Activated CD4-positive, alpha-beta T cell treated with anti-CD3 and anti-CD28 coated beads, Interleukin-2, amount 10 ng/mL, durations not matched to agents 7 days and 5 days (primary cell): ENCODE data around the gene PCED1A. TPM values are rescaled to one million over a fixed set of nuclear protein-coding genes. Genes with fewer than 3 reads are reported as not detected.

ENCODE experiments used
- CTCF ChIA-PET: fragments of 350-600 bp; sonication (Branson Sonifier 250); formaldehyde crosslinking; loops from one replicate; lab custom pipeline; 2021; ENCODE audit warnings: antibody characterized with exemption; lab: Charles Lee
- POLR2A ChIA-PET: fragments of 350-600 bp; sonication (Branson Sonifier 250); formaldehyde crosslinking; loops from one replicate; lab custom pipeline; 2021; ENCODE audit warnings: antibody characterized with exemption; lab: Charles Lee
- DNase-seq: peaks from one replicate; pipeline ENCODE4 v3.0.0-alpha.2; 2020
- H3K27ac Mint-ChIP-seq: one replicate; pipeline ENCODE4 v1.8.0; 2021; ENCODE audit warnings: mild to moderate bottlenecking, moderate library complexity, mixed read lengths
- H3K27me3 Mint-ChIP-seq: one replicate; pipeline ENCODE4 v1.8.0; 2021; ENCODE audit warnings: mixed read lengths
- H3K36me3 Mint-ChIP-seq: one replicate; pipeline ENCODE4 v1.8.0; 2021; ENCODE audit warnings: low read depth, mixed read lengths
- H3K4me1 Mint-ChIP-seq: one replicate; pipeline ENCODE4 v1.8.0; 2021; ENCODE audit warnings: mixed read lengths
- H3K4me3 Mint-ChIP-seq: one replicate; pipeline ENCODE4 v1.8.0; 2021; ENCODE audit warnings: mild to moderate bottlenecking, moderate library complexity, mixed read lengths
- H3K9me3 Mint-ChIP-seq: one replicate; pipeline ENCODE4 v1.8.0; 2021; ENCODE audit warnings: mixed read lengths
- total RNA-seq, 2 experiments: library from RNA; stranded (reverse); gene quantifications; one replicate each; pipeline ENCODE4 v1.2.3, GENCODE V29; 2021

The PCED1A gene
- 10 to 100 TPM; 22.6 to 23.9 TPM for total RNA-seq

- Mint-ChIP-seq H3K9me3 (peaks cover 2% of the 10 kb centered on the region), H3K27me3 (no peaks in the 10 kb centered on the region), H3K36me3 (peaks cover 14% of the 10 kb centered on the region), H3K4me1 (peaks cover 25% of the 10 kb centered on the region), H3K4me3 (peak within 1 kb of the TSS; percentile 82), H3K27ac (peak within 1 kb of the TSS; percentile 96)
- DNase-seq: peak; percentile 87
- ChIA-PET POLR2A (no interaction called here), CTCF (interaction anchor here (0.9 to 1.3 kb wide), 3 partner anchors 12 to 32 kb away, joined by 3 to 4 read pairs (median 3); no protein-coding TSS in a partner anchor)
Measured at GRCh38 chr20:2840138-2840966, at the start of gene PCED1A, which contains the start of gene VPS16. TSS of gene PCED1A (minus strand) at chr20:2840655. CDS start at chr20:2839912, 743 bp downstream. TSS of gene VPS16 (plus strand) at chr20:2840745. CDS start at chr20:2840775, 30 bp downstream.

- Mint-ChIP-seq H3K4me1 (peaks cover 34% of the 10 kb centered on the region), H3K27ac (no peak overlapping the region), H3K27me3 (no peaks in the 10 kb centered on the region), H3K4me3 (no peak overlapping the region), H3K9me3 (peaks cover 4% of the 10 kb centered on the region), H3K36me3 (peaks cover 22% of the 10 kb centered on the region)
- ChIA-PET POLR2A (no interaction called here), CTCF (no interaction called here)
- DNase-seq: no peak
Measured at GRCh38 chr20:2889797-2890196, 49.3 kb upstream of the PCED1A start.

DNA sequence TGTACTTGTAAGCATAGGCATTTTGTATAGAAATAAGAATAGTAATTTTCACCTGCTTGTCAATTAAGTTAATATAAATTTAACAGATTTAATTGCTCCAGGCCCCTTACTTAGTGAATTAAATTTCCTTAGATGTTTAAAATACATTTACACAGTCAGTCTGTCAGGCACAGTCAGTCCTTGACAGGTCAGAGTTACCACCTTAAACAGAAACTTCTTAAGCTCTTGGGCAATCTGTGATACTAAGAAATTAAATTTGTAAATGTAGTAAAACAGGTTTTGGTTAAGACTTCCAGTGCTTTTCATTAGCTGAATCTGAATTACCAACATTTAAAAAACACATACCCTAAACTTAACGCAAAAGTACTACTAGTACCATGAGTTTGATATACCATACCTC is 48.8 kb upstream of the PCED1A start:
- Mint-ChIP-seq H3K4me1 (peaks cover 38% of the 10 kb centered on the region), H3K27me3 (no peaks in the 10 kb centered on the region), H3K4me3 (no peak overlapping the region), H3K27ac (no peak overlapping the region), H3K36me3 (peaks cover 19% of the 10 kb centered on the region), H3K9me3 (peaks cover 1% of the 10 kb centered on the region)
- POLR2A ChIA-PET: no interaction called here
- CTCF ChIA-PET: no interaction called here
- DNase-seq: no peak

DNA sequence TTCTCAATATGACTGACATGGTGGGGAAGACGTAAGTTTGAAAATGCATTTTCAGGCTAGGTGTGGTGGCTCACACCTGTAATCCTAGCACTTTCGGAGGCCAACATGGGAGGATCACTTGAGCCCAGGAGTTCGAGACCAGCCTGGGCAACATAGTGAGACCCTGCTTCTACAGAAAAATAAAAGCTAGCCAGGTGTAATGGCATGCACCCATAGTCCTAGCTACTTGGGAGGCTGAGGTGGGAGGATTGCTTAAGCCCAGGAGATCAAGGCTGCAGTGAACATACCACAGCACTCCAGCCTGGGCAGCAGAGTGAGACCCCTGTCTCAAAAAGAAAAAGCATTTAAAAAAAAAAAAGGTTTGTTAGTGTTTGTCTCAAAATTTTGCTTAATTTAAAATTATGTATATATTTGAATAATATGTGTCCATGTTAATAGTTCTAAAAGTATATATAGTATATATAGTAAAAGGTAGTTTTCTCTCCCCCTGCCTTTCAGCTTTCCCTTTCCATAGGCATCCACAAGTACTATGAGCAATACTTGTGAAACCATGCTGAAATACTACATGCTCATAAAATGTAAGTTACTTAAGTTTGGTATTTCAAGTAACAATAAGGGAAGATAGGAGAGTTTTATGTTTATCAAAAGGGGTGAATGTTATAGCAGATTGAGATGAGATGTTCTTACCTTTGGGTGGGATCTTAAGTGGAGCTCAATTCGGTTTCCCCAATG is 47.9 kb upstream of the PCED1A start:
- ChIA-PET POLR2A (no interaction called here), CTCF (interaction anchor here (0.9 kb wide), 1 partner anchor 47 kb away, joined by 3 read pairs; no protein-coding TSS in a partner anchor)
- Mint-ChIP-seq H3K36me3 (peaks cover 18% of the 10 kb centered on the region), H3K27ac (no peak overlapping the region), H3K4me3 (no peak overlapping the region), H3K27me3 (no peaks in the 10 kb centered on the region), H3K9me3 (no peaks in the 10 kb centered on the region), H3K4me1 (peaks cover 43% of the 10 kb centered on the region)
- DNase-seq: no peak

DNA sequence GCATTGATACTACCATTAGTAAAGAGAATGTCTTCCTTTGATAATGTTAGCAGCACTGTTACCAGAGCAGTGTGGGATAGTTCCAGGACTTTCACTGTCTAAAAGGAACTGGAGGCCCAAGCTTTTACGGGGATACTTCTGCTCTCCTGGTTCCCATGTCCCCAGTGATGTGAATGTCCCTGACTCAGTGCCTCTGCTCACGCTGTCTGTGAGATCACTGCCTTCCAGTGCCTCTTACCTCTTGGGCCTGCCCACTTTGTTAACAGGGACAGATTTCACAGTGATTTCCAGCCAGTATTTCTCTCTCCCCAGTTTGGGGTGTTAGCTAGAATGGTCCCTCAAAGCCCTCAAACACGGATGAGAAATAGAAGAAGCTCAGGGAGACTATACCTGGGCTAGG is 47.3 kb upstream of the PCED1A start:
- Mint-ChIP-seq H3K4me1 (peaks cover 43% of the 10 kb centered on the region), H3K9me3 (no peaks in the 10 kb centered on the region), H3K27me3 (no peaks in the 10 kb centered on the region), H3K4me3 (no peak overlapping the region), H3K27ac (no peak overlapping the region), H3K36me3 (peaks cover 15% of the 10 kb centered on the region)
- no peak for DNase-seq
- ChIA-PET CTCF (interaction anchor here (0.9 kb wide), 1 partner anchor 48 kb away, joined by 3 read pairs; no protein-coding TSS in a partner anchor), POLR2A (no interaction called here)

DNA sequence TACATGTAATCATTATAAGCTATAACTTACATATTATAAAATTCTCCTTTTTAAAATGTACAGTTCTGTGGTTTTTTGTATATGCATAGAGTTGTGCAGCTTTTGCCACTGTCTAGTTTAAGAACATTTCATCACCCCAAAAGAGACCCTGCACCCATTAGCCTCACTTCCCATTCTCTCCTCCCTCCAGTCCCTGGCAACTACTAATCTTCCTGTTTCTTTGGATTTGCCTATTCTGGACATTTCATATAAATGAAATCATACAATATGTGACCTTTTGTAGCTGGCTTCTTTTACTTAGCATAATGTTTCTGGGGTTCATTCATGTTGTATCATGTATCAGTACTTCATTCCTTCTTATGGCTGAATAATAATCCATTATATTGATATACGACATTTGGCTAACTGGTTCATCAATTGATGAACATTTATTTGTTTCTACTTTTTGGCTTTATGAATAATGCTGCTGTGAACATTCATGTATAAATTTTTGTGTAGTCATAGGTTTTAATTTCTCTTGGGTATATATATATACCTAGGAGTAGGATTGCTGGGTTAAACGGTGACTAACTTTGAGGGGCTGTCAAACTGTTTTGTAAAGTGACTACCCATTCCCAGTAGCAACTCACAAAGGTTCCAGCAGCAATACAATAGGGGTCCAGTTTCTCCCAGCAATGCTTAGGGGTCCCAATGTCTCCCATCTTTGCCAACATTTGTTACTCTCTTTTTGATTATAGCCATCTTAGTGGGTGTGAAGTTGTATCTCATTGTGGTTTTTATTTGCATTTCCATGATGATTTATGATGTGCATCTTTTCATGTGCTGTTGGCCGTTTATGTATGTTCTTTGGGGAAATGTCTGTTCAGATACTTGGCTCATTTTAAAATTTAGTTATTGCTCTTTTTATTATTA is 43.5 kb upstream of the PCED1A start:
- ChIA-PET POLR2A (no interaction called here), CTCF (interaction anchor here (0.6 to 0.7 kb wide), 2 partner anchors 13 to 78 kb away, joined by 3 read pairs; no protein-coding TSS in a partner anchor)
- no peaks in the 10 kb centered on the region for H3K27me3 Mint-ChIP-seq
- H3K4me1 Mint-ChIP-seq: peaks cover 32% of the 10 kb centered on the region
- no peak for DNase-seq
- no peak overlapping the region for H3K4me3 Mint-ChIP-seq
- H3K27ac Mint-ChIP-seq: no peak overlapping the region
- peaks cover 12% of the 10 kb centered on the region for H3K36me3 Mint-ChIP-seq
- H3K9me3 Mint-ChIP-seq: no peaks in the 10 kb centered on the region

DNA sequence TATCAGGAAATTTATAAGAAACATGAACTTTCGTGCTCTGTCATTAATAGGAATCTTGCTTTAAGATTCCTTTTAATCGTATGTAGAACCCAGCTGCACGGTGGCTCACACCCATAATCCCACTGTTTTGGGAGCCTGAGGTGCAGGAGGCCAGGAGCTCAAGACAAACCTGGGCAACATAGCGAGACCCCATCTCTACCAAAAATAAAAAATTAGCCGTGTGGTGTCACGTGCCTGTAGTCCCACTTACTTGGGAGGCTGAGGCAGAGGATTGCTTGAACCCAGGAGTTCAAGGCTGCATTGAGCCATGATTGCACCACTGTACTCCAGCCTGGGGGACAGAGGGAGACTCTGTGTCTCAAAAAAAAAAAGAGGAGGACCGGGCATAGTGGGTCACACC is 40.2 kb upstream of the PCED1A start:
- Mint-ChIP-seq H3K36me3 (peaks cover 21% of the 10 kb centered on the region), H3K4me3 (no peak overlapping the region), H3K9me3 (no peaks in the 10 kb centered on the region), H3K4me1 (peaks cover 38% of the 10 kb centered on the region), H3K27me3 (no peaks in the 10 kb centered on the region), H3K27ac (no peak overlapping the region)
- ChIA-PET CTCF (interaction anchor here (1.2 kb wide), 1 partner anchor 120 kb away, joined by 4 read pairs; no protein-coding TSS in a partner anchor), POLR2A (no interaction called here)
- no peak for DNase-seq

GRCh38 chr20:2879146-2879545 is 38.7 kb upstream of the PCED1A start:
- no peak for DNase-seq
- no peaks in the 10 kb centered on the region for H3K27me3 Mint-ChIP-seq
- no peaks in the 10 kb centered on the region for H3K9me3 Mint-ChIP-seq
- H3K4me3 Mint-ChIP-seq: no peak overlapping the region
- ChIA-PET POLR2A (no interaction called here), CTCF (interaction anchor here (0.6 kb wide), 1 partner anchor 966 kb away, joined by 3 read pairs; no protein-coding TSS in a partner anchor)
- peaks cover 25% of the 10 kb centered on the region for H3K36me3 Mint-ChIP-seq
- H3K27ac Mint-ChIP-seq: no peak overlapping the region
- H3K4me1 Mint-ChIP-seq: peaks cover 39% of the 10 kb centered on the region

DNA sequence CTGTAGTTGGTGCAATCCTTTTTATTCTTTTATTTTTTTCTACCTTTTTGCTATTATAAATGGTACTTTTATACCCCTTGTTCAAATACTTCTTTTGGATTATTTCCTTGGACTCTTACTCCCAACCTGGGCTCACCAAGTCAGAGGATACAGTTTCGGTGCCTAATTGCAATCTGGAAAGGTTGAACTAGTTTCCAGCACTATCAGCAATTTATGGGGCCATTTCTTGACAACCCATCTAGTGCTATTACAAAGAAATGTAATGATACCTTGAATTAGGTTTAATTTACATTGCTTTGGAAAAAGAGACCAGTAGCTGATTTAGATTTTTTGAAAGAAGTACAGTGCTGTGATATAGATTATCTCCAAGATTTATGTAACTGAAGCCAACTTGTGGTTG is 38.1 kb upstream of the PCED1A start:
- H3K4me3 Mint-ChIP-seq: no peak overlapping the region
- H3K27ac Mint-ChIP-seq: no peak overlapping the region
- H3K36me3 Mint-ChIP-seq: peaks cover 25% of the 10 kb centered on the region
- H3K9me3 Mint-ChIP-seq: no peaks in the 10 kb centered on the region
- DNase-seq: no peak
- peaks cover 34% of the 10 kb centered on the region for H3K4me1 Mint-ChIP-seq
- H3K27me3 Mint-ChIP-seq: no peaks in the 10 kb centered on the region
- CTCF ChIA-PET: interaction anchor here (0.6 to 0.8 kb wide), 2 partner anchors 12 to 112 kb away, joined by 3 read pairs; no protein-coding TSS in a partner anchor
- POLR2A ChIA-PET: no interaction called here

DNA sequence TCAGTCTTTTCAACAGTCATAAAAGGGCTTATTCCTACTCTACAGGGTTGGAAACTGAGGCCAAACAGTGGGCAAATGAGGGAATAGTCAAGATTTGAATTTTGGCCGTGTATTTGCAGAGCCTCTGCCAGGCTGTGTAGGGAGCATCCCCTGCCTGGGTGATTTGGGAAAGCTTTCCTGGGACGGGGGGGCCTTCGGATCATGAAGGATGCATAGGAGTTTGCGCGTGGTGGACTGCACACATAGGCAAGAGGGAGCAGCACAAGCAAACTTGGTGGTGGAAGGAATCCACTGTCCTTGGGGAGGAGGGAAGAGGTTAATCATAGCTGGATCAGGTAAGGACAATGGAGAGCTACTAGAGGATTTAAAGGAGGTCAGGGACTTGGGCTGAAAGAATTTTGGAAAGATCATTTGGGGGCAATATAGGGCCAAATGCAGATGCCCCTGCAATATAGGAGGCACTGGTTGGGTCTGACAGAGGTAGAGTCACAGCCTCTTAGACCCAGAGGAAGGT is 35.3 kb upstream of the PCED1A start:
- H3K36me3 Mint-ChIP-seq: peaks cover 23% of the 10 kb centered on the region

DNA sequence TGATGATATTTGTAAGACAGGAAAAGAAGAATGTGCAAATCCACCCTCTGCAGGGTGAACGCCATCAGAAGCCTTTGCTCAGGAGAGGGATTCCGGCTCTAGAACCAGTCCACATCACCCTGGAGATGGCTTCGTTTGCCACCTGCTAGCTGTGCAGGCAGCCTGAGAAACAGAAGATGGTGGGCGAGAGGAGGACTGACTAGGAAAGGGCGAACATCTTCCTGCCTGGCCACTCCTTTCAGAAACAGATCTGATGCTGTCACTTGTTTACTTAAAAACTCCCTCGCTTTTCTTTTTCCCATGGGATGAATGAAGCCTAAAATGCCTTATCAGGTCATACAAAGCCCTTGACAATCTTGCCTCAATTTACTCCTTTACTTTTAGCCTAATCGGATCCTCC is 34.0 kb upstream of the PCED1A start:
- DNase-seq: peak; percentile 23
- peak overlapping the region; percentile 87 for H3K4me3 Mint-ChIP-seq
- H3K4me1 Mint-ChIP-seq: peaks cover 53% of the 10 kb centered on the region
- H3K27me3 Mint-ChIP-seq: no peaks in the 10 kb centered on the region
- peak overlapping the region; percentile 87 for H3K27ac Mint-ChIP-seq
- ChIA-PET POLR2A (no interaction called here), CTCF (interaction anchor here (1.4 kb wide), 1 partner anchor 27 kb away, joined by 3 read pairs; no protein-coding TSS in a partner anchor)
- H3K36me3 Mint-ChIP-seq: peaks cover 19% of the 10 kb centered on the region
- H3K9me3 Mint-ChIP-seq: no peaks in the 10 kb centered on the region

More for the DNA sequence above, 35.3 kb upstream of the PCED1A start:
- H3K27ac Mint-ChIP-seq: peak overlapping the region; percentile 48
- peaks cover 48% of the 10 kb centered on the region for H3K4me1 Mint-ChIP-seq
- no peaks in the 10 kb centered on the region for H3K9me3 Mint-ChIP-seq
- peak overlapping the region; percentile 45 for H3K4me3 Mint-ChIP-seq
- CTCF ChIA-PET: interaction anchor here (0.6 to 1.4 kb wide), 2 partner anchors 26 to 210 kb away, joined by 3 read pairs; no protein-coding TSS in a partner anchor
- H3K27me3 Mint-ChIP-seq: no peaks in the 10 kb centered on the region
- DNase-seq: no peak
- POLR2A ChIA-PET: interaction anchor here (0.5 kb wide), 1 partner anchor 177 kb away, joined by 5 read pairs; no protein-coding TSS in a partner anchor
